ENCODE data around the gene RUNX1.

RUNX1 gene

DNA sequence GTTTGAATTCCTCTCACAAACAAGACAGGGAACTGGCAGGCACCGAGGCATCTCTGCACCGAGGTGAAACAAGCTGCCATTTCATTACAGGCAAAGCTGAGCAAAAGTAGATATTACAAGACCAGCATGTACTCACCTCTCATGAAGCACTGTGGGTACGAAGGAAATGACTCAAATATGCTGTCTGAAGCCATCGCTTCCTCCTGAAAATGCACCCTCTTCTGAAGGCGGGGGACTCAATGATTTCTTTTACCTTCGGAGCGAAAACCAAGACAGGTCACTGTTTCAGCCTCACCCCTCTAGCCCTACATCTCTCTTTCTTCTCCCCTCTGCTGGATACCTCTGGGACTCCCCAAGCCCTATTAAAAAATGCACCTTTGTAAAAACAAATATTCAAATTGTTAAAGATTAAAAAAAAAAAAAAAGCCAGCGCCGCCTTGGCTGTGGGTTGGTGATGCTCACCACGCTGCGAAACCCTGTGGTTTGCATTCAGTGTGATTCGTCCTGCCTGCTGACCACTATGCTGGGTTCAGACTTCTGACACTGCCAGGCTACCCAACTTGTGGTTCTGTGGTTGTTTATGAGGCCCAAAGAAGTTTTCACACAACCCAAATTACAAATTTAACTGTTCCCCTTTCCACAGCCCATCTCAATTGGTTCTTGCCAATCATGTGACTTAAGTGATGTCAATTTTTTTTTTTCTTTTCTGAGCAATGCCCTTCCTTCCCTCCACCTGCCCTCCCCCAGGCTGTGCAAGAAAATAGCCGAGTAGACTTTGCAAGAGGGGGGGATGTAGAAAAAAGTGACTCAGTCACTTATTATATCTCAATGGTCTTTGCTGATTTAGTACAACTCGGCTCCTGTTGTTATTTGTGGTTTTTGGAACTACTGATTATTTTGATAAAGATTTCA is at the start of gene RUNX1:
TSS of gene RUNX1 (minus strand) at position 597 of the 912 bp plus-strand sequence.
- DNase-seq (ENCODE audit: low read depth): peak; percentile 61

- DNase-seq (ENCODE audit: low read depth): no peak
Measured at GRCh38 chr21:35097525-35097924, 48.4 kb upstream of the RUNX1 start.

- no peak for DNase-seq (ENCODE audit: low read depth)
Measured at GRCh38 chr21:35096959-35097358, 47.9 kb upstream of the RUNX1 start.

DNA sequence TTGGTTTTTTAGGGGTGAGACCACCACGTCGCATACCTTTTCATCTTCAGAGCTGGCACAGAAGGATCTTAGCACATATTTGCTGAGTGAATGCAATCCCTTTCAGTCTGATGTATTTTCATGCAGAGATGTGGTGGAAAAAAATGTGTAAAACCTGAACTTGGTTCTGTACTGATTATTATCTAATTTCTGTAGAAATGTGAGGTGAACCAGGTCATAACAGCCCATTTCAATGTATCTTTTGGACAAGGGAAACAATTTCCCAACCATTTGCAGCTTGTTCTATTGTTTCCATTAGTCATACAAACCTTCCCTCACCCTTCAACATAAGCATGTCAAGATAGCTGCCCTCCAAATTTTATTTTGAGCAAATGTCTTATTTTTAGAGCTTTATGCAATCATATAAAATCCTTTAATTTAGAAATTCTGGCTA is 46.8 kb upstream of the RUNX1 start:
- DNase-seq (ENCODE audit: low read depth): no peak

GRCh38 chr21:35093514-35093913 is 44.4 kb upstream of the RUNX1 start:
- DNase-seq (ENCODE audit: low read depth): no peak

DNA sequence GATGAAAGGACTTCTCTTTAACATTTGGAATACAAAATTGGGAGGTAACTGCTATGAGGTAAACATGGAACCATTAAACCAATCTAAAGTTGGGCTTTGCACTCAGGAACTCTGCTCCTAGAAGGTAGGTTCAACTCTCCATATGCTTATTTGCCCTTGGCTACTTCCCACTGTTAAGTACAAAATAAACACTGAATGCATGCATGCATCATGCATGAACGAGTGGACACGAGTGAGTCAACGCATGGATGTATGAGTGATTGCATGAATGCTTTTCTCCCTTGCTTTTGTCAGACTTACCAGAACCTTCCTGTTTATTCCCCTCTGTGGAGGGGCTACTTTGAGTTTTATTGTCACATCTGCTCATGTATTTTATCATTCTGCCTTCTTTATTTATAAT is 42.4 kb upstream of the RUNX1 start:
- DNase-seq (ENCODE audit: low read depth): no peak

DNA sequence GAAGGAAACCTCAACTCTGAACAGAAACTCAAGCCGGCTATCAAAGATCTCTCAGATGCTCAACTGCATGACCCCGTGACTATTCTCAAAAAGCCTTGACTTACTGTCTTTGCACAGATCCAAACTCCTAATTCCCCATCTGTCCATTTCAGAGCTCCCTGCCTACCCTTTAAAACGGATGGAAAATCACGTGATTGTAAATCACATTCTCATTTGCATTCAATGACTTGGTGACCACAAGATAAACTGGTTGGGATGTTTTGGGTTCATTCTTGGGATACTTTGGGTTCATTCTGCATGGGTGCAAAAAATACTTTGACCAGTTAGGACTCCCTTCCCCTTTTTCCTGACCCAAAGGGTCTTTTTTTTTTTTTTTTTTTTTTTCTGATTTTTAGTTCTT is 41.3 kb upstream of the RUNX1 start:
- DNase-seq (ENCODE audit: low read depth): no peak

- DNase-seq (ENCODE audit: low read depth): no peak
Measured at GRCh38 chr21:35088319-35088771, 39.2 kb upstream of the RUNX1 start.

DNA sequence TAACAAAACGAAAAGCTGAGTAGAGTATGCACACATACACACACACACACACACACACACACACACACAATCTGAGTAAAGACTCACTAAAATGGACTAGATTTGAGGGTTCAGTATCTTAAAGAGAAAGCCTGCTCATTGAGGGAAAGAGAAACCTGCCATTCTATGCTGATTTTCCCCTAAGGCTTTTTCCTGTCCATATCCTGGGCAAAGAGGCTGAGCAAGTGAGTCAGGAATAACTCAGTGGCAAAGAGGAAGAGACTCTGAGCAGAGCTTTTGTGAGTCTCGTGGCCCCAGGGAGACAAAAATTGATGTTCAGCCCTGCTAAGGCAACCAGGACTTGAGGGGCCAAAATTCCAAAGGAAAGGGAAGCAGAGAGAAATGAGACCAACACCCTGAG is 37.3 kb upstream of the RUNX1 start:
- DNase-seq (ENCODE audit: low read depth): no peak

DNA sequence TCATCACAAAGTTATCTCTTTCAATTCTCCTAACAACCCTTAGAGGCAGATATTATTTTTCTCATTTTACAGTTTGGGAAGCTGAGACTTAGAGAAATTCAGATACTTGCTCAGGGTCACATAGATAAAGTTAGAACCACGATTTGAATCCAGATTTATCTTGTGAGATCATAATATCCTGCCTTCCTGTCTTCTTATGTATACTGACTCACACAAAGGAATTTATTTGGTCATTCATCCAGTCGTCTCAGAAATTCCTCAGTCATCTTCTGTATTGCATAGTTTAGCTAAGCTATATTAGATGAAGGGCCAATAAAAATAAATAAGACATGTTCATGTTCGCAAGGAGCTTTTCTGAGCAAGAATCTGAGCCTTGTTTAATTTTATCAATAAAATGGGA is 35.8 kb upstream of the RUNX1 start:
- DNase-seq (ENCODE audit: low read depth): no peak

DNA sequence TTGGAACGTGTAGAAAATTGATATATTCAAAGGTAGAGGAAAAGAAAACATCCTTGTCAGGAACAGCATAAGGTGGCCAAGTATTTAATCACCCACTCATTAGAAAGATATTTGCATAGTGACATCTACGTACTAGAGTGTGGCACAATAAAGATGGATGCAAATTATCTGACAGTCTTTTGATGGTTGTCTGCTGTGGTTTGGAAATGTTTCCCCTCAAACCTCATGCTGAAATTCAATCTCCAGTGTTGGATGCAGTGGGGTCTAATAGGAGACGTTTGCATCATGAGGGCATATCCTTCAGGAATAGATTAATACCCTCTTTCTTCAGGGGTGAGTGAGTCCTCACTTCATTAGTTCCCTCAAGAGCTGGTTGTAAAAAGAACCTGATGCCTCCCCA is 34.1 kb upstream of the RUNX1 start:
- DNase-seq (ENCODE audit: low read depth): no peak

GRCh38 chr21:35081861-35082260 is 32.8 kb upstream of the RUNX1 start:
- no peak for DNase-seq (ENCODE audit: low read depth)

- DNase-seq (ENCODE audit: low read depth): no peak
Measured at GRCh38 chr21:35079181-35079580, 30.1 kb upstream of the RUNX1 start.

DNA sequence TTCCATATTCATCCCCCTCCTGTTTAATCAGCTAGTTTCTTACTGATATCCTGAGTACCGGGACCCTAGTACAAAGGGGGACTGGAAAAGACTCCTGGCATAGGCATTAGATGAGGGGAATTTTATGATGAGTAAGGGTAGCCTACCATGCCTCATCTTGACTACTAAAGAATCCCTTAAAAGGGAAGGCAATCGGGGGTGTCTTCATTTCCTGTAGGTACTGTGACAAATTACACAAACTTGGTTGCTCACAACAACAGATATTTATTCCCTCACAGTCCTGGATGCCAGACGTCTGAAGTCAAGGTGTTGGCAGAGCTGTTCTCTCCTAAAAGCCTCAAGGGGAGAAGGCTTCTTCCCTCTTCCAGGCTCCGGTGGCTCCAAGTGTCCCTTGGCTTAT is 28.9 kb upstream of the RUNX1 start:
- no peak for DNase-seq (ENCODE audit: low read depth)

DNA sequence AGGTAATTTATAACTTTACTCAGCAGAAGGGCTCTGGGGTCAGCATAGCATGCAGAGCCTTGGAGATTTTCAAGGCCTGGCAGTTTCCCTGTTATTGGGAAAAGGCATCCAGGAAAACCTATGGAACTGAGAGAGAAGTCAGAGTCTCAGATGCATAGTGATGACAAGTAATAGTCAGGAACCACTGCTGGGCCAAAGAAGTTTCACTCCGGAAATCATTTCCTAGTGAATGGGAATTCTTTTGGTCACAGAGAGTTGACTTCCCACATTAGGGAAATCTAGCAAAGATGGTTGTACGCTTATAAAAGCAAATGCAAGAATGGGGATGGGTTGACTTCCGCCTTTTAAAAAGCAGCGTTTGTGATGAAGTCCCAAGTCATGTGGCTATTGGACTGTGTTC is 28.4 kb upstream of the RUNX1 start:
- no peak for DNase-seq (ENCODE audit: low read depth)

GRCh38 chr21:35075546-35075945 is 26.4 kb upstream of the RUNX1 start:
- DNase-seq (ENCODE audit: low read depth): no peak

- DNase-seq (ENCODE audit: low read depth): no peak
Measured at GRCh38 chr21:35072960-35073359, 23.9 kb upstream of the RUNX1 start.

GRCh38 chr21:35072557-35072956 is 23.5 kb upstream of the RUNX1 start:
- no peak for DNase-seq (ENCODE audit: low read depth)

- DNase-seq (ENCODE audit: low read depth): no peak
Measured at GRCh38 chr21:35071347-35071746, 22.2 kb upstream of the RUNX1 start.

- DNase-seq (ENCODE audit: low read depth): no peak
Measured at GRCh38 chr21:35070436-35070835, 21.3 kb upstream of the RUNX1 start.

GRCh38 chr21:35066824-35067223 is 17.7 kb upstream of the RUNX1 start:
- DNase-seq (ENCODE audit: low read depth): no peak

DNA sequence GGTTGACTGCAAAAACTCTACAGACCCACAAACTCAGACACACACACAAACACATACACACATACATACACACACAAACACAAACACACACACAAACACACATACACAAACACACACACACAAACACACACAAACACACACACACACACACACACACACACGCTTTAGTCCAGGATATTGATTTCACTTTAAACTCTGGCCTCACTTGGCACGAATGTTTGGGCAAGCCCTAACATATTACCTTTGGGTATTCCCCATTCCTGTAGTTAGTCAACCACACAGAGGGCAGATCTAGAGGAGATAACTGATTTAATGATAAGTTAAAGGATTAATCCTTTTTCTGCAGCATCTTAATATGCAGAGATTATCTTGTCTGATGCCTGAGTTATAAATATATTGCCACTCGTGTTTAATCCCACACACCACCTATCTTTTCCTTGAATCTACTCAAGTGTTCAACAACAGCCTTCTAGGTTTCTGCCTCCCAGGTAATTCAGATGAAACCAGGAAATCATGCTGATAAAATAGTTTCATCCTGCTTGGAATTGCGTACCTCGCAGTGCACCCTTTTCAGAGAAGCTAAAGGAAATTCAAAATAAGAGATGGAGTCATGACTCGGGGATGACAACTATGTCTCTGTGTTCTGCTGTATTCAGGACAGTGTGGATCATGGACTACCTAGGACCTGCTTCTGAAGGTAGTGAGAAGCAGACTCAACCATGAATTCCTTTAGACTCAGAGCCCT is 14.5 kb upstream of the RUNX1 start:
- no peak for DNase-seq (ENCODE audit: low read depth)

- no peak for DNase-seq (ENCODE audit: low read depth)
Measured at GRCh38 chr21:35062016-35062415, 12.9 kb upstream of the RUNX1 start.
